ENCODE measurements around the gene CCDC97. TPM values are rescaled to one million over a fixed set of nuclear protein-coding genes. Genes with fewer than 3 reads are reported as not detected.
A peak's percentile ranks its signal among the peaks of the same experiment; 100 is the strongest.

Gene CCDC97
- total RNA-seq, 1 donor from 2014 or later = 36.7 TPM

GRCh38 chr19:41320568-41320967, 10.6 kb downstream of the CCDC97 start:
- H3K27ac Mint-ChIP-seq (ENCODE audit: unreplicated experiment) = peak overlapping the region; percentile 62
- H3K4me3 Mint-ChIP-seq (ENCODE audit: unreplicated experiment) = no peak overlapping the region
- TF ChIP-seq, protein P1, sequence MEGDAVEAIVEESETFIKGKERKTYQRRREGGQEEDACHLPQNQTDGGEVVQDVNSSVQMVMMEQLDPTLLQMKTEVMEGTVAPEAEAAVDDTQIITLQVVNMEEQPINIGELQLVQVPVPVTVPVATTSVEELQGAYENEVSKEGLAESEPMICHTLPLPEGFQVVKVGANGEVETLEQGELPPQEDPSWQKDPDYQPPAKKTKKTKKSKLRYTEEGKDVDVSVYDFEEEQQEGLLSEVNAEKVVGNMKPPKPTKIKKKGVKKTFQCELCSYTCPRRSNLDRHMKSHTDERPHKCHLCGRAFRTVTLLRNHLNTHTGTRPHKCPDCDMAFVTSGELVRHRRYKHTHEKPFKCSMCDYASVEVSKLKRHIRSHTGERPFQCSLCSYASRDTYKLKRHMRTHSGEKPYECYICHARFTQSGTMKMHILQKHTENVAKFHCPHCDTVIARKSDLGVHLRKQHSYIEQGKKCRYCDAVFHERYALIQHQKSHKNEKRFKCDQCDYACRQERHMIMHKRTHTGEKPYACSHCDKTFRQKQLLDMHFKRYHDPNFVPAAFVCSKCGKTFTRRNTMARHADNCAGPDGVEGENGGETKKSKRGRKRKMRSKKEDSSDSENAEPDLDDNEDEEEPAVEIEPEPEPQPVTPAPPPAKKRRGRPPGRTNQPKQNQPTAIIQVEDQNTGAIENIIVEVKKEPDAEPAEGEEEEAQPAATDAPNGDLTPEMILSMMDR (IDR thresholded peaks at IDR 0.05; ENCODE audit: partially characterized antibody, unreplicated experiment) = no peak
- peaks cover 11% of the 10 kb centered on the region for H3K27me3 Mint-ChIP-seq (ENCODE audit: unreplicated experiment)
- peaks cover 12% of the 10 kb centered on the region for H3K9me3 Mint-ChIP-seq (ENCODE audit: unreplicated experiment)
- H3K4me1 Mint-ChIP-seq (ENCODE audit: low read depth, unreplicated experiment) = peaks cover 34% of the 10 kb centered on the region
- peaks cover 13% of the 10 kb centered on the region for H3K36me3 Mint-ChIP-seq (ENCODE audit: unreplicated experiment)
- no peak for DNase-seq

- Mint-ChIP-seq H3K27ac (ENCODE audit: unreplicated experiment) (peak overlapping the region; percentile 97), H3K4me3 (ENCODE audit: unreplicated experiment) (peak overlapping the region; percentile 25), H3K36me3 (ENCODE audit: unreplicated experiment) (peaks cover 8% of the 10 kb centered on the region), H3K9me3 (ENCODE audit: unreplicated experiment) (peaks cover 13% of the 10 kb centered on the region), H3K27me3 (ENCODE audit: unreplicated experiment) (peaks cover 12% of the 10 kb centered on the region), H3K4me1 (ENCODE audit: low read depth, unreplicated experiment) (peaks cover 36% of the 10 kb centered on the region)
- TF ChIP-seq, protein P1 (IDR thresholded peaks at IDR 0.05; ENCODE audit: partially characterized antibody, unreplicated experiment) = no peak
- DNase-seq = no peak
These were observed 11.2 kb downstream of the CCDC97 start for GRCh38 chr19:41321204-41321599.

- H3K4me1 Mint-ChIP-seq (ENCODE audit: low read depth, unreplicated experiment) = peaks cover 39% of the 10 kb centered on the region
- TF ChIP-seq, protein P1 (IDR thresholded peaks at IDR 0.05; ENCODE audit: partially characterized antibody, unreplicated experiment) = peak; percentile 65
- H3K4me3 Mint-ChIP-seq (ENCODE audit: unreplicated experiment) = peak overlapping the region; percentile 25
- H3K27ac Mint-ChIP-seq (ENCODE audit: unreplicated experiment) = peak overlapping the region; percentile 97
- peaks cover 16% of the 10 kb centered on the region for H3K9me3 Mint-ChIP-seq (ENCODE audit: unreplicated experiment)
- H3K27me3 Mint-ChIP-seq (ENCODE audit: unreplicated experiment) = peaks cover 16% of the 10 kb centered on the region
- peak; percentile 77 for DNase-seq
- H3K36me3 Mint-ChIP-seq (ENCODE audit: unreplicated experiment) = peaks cover 6% of the 10 kb centered on the region
These were observed 11.8 kb downstream of the CCDC97 start for GRCh38 chr19:41321600-41322270.

DNA sequence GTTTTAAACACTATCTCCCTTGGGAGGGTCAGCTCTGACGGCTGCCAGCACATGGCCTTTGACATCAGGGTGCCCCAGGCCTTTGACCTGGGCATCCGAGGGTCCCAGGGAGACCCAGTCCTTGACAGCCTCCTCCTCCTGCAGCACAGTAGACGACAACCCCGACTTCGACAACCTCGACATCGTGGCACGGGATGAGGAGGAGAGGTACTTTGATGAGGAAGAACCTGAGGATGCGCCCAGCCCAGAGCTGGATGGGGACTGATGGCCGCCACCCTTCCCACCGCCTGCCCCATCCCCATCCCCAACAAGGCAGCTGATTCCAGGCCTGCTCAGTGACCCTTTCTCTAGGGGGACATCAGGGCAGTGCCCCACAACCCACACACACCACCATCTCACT, 12.5 kb downstream of the CCDC97 start:
- DNase-seq = no peak
- no peaks in the 10 kb centered on the region for H3K36me3 Mint-ChIP-seq (ENCODE audit: unreplicated experiment)
- peak overlapping the region; percentile 97 for H3K27ac Mint-ChIP-seq (ENCODE audit: unreplicated experiment)
- H3K27me3 Mint-ChIP-seq (ENCODE audit: unreplicated experiment) = peaks cover 20% of the 10 kb centered on the region
- peak overlapping the region; percentile 83 for H3K4me3 Mint-ChIP-seq (ENCODE audit: unreplicated experiment)
- H3K4me1 Mint-ChIP-seq (ENCODE audit: low read depth, unreplicated experiment) = peaks cover 44% of the 10 kb centered on the region
- TF ChIP-seq, protein P1 (IDR thresholded peaks at IDR 0.05; ENCODE audit: partially characterized antibody, unreplicated experiment) = no peak
- peaks cover 19% of the 10 kb centered on the region for H3K9me3 Mint-ChIP-seq (ENCODE audit: unreplicated experiment)

DNA sequence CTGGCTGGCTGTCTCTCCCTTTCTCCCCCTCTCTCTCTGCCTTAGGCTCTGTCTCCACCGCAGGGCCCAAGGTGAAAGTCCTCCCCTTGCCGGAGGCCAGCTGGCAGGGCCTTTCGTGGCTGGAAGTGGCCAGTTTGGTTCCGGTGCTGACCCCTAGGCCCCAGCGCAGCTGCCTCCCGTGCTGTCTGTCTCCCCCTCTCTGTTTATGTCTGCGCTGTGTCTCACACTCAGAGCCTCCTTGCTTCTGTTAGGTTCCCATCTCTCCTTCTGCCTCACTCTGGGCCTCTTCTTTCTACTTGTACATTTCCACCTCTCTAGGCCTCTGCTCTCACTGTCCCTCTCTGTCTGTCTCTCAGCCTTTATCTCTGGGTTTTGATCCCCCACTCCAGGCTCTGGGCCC, 13.1 kb downstream of the CCDC97 start:
- H3K36me3 Mint-ChIP-seq (ENCODE audit: unreplicated experiment) = no peaks in the 10 kb centered on the region
- H3K27ac Mint-ChIP-seq (ENCODE audit: unreplicated experiment) = peak overlapping the region; percentile 97
- H3K4me3 Mint-ChIP-seq (ENCODE audit: unreplicated experiment) = peak overlapping the region; percentile 83
- peaks cover 20% of the 10 kb centered on the region for H3K9me3 Mint-ChIP-seq (ENCODE audit: unreplicated experiment)
- H3K27me3 Mint-ChIP-seq (ENCODE audit: unreplicated experiment) = peaks cover 22% of the 10 kb centered on the region
- no peak for DNase-seq
- peaks cover 47% of the 10 kb centered on the region for H3K4me1 Mint-ChIP-seq (ENCODE audit: low read depth, unreplicated experiment)
- TF ChIP-seq, protein P1 (IDR thresholded peaks at IDR 0.05; ENCODE audit: partially characterized antibody, unreplicated experiment) = no peak
